HG02840 (cell line): Measurements from ENCODE around the gene MASP1.

Experiments used
- ATAC-seq: cut with Tn5 transposase; IDR thresholded peaks from one replicate; pipeline ENCODE4 v1.9.1; 2021; ENCODE audit warnings: mild to moderate bottlenecking, moderate library complexity, moderate number of reproducible peaks; ENCODE audit not compliant: unreplicated experiment, low FRiP score

MASP1 gene

GRCh38 chr3:187196573-187197334, 94.8 kb downstream of the MASP1 start:
- ATAC-seq, result no peak

DNA sequence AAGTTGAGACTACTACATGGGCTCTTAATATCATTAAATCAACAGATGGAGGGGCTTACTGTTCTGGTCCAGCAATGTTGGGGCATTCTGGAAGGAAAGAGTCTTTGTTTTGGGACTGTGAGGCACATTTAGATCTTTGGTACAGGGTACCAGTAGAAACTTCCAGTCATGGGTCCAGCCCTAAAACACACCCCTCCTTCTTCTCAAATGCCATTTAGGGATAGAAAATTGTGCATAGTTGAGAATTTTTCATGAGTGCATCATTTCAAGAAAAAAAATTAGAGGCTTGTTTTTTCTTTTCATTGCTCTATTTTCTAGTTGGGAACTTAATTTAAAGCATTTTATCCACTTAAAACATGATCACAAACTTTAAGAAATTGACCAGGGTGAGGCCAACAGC, 98.4 kb downstream of the MASP1 start:
- no peak for ATAC-seq

DNA sequence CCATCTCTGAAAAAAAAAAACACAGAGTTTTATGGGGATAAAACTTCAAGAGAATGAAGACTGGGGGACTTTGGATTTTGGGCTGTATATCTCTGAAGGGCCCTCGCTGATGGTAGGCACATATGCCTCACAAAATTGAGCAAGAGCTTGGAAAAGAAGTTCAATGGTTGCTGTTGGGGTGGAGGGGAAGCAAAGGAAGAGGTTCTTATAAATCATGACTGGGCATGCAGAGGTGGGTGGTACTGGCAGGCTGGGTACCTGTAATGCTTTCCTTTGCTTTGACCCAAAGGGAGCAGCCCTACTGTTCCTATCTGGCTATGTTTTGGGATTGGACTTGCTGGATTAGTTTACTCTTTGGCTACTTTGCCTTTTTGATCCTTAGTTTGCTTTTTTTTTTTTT, 100.3 kb downstream of the MASP1 start:
- no peak for ATAC-seq

DNA sequence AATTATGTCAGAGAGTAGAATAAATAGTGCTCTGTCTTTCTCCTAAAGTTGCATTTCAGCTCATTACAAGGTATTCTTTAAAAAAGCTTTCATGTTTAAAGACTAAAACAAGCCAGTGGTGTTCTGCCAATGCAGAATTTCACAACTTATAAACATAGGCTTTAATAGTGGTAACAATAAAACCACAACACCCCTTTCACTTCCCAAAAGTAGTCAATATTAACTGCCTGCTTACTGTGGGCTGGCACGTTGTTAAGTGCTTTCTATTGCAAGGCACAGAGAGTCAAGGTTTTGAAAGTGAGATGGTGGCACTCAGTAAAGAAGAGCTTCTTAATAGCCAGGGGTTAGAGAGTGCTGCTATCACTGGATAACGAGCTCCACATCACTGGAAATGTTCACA, 102.6 kb downstream of the MASP1 start:
- ATAC-seq, result no peak

- ATAC-seq, result no peak
Measured at GRCh38 chr3:187186801-187187421, 104.6 kb downstream of the MASP1 start.

GRCh38 chr3:187186375-187186774, 105.2 kb downstream of the MASP1 start:
- ATAC-seq, result no peak

GRCh38 chr3:187185759-187186158, 105.8 kb downstream of the MASP1 start:
- ATAC-seq, result no peak
